HCT116 (cell line): ENCODE data around the gene LHFPL6. TPM values are rescaled to one million over a fixed set of nuclear protein-coding genes. Genes with fewer than 3 reads are reported as not detected.

Experiments
- ATAC-seq: fragments of 200-7000 bp; cut with Tn5 transposase; 2 replicates; pipeline ENCODE4 v1.9.1; 2020; ENCODE audit warnings: mild to moderate bottlenecking, moderate library complexity
- BruUV-seq: library from RNA; stranded (reverse); fragments of 400-500 nt; replicated peaks from 2 replicates; lab custom pipeline; 2021; lab: Mats Ljungman, UMichigan
- CTCF ChIA-PET: fragments of 300-600 bp; sonication (Branson Sonifier 250); formaldehyde crosslinking; loops from one replicate; lab custom pipeline; 2021; ENCODE audit warnings: antibody characterized with exemption; lab: Charles Lee
- POLR2A ChIA-PET: fragments of 300-600, 350-600 bp; sonication (Branson Sonifier 250); formaldehyde crosslinking; loops from one replicate; lab custom pipeline; 2021; ENCODE audit warnings: antibody characterized with exemption; lab: Charles Lee
- RAD21 ChIA-PET, 2 experiments: fragments of 300-600 bp; sonication (Branson Sonifier 250); formaldehyde crosslinking; loops; one replicate each; lab custom pipeline; 2023; ENCODE audit warnings: low total read pairs in 2 of 2; ENCODE audit not compliant: uncharacterized antibody in 2 of 2, unreplicated experiment in 2 of 2, low non-redundant PET in 1 of 2; lab: Charles Lee
- DNase-seq: peaks from one replicate; pipeline ENCODE4 v3.0.0-alpha.2; 2010; ENCODE audit warnings: low read depth, low spot score
- H2AFZ ChIP-seq: fragments of 200-600 bp; shearing (Covaris generic), sonication (generic); 2 replicates; pipeline ENCODE4 v1.6.1; 2017; ENCODE audit warnings: low read depth, mixed run types, mixed read lengths, antibody characterized with exemption, low read length; ENCODE audit not compliant: poor library complexity, severe bottlenecking
- H3K27ac ChIP-seq: 2 replicates; pipeline ENCODE4 v1.5.1; 2012; ENCODE audit warnings: low read depth, low read length
- H3K27me3 ChIP-seq: fragments of 200-600 bp; sonication (generic); 2 replicates; pipeline ENCODE4 v1.6.1; 2016; ENCODE audit warnings: mixed run types, low read length, mixed read lengths; ENCODE audit not compliant: insufficient read depth
- H3K36me3 ChIP-seq, 2 experiments: fragments of 200-500 bp in 1 of 2; fragments of 200-600 bp in 1 of 2; sonication (Bioruptor generic) in 1 of 2; sonication (generic) in 1 of 2; 2 replicates each; pipeline versions ENCODE4 v1.5.1 to v1.6.1; 2014 to 2016; ENCODE audit warnings: low read length in 2 of 2, inconsistent platforms in 1 of 2, mixed read lengths in 1 of 2, mixed run types in 1 of 2; ENCODE audit not compliant: insufficient read depth in 2 of 2, control insufficient read depth in 1 of 2
- H3K4me1 ChIP-seq, 2 experiments: fragments of 200-600 bp in 1 of 2; sonication (generic) in 1 of 2; 2 replicates each; pipeline versions ENCODE4 v1.5.1 to v1.6.1; 2012 to 2017; ENCODE audit warnings: low read length in 2 of 2, inconsistent platforms in 1 of 2, mild to moderate bottlenecking in 1 of 2, mixed read lengths in 1 of 2, mixed run types in 1 of 2, moderate library complexity in 1 of 2; ENCODE audit not compliant: insufficient read depth in 2 of 2, control insufficient read depth in 1 of 2
- H3K4me2 ChIP-seq: fragments of 200-600 bp; sonication (generic); 2 replicates; pipeline ENCODE4 v1.6.1; 2017; ENCODE audit warnings: mixed run types, low read length, mixed read lengths
- H3K4me3 ChIP-seq, 2 experiments: fragments of 200-600 bp in 1 of 2; sonication (generic) in 1 of 2; replicated peaks in 1 of 2; 2 replicates each; pipeline ENCODE4 v1.5.1; 2011 to 2016; ENCODE audit warnings: low read length in 2 of 2, control low read depth in 1 of 2, low read depth in 1 of 2, mild to moderate bottlenecking in 1 of 2, mixed read lengths in 1 of 2, mixed run types in 1 of 2
- H3K79me2 ChIP-seq: fragments of 200-600 bp; sonication (generic); 2 replicates; pipeline ENCODE4 v1.6.1; 2017; ENCODE audit warnings: mild to moderate bottlenecking, mixed run types, low read length, moderate library complexity, mixed read lengths; ENCODE audit not compliant: insufficient read depth
- H3K9ac ChIP-seq: fragments of 200-600 bp; sonication (generic); 2 replicates; pipeline ENCODE4 v1.6.1; 2016; ENCODE audit warnings: low read length, mixed read lengths
- H3K9me2 ChIP-seq: fragments of 200-600 bp; sonication (generic), shearing (Covaris generic); 2 replicates; pipeline ENCODE4 v1.6.1; 2017; ENCODE audit warnings: mixed run types, mild to moderate bottlenecking, moderate library complexity; ENCODE audit not compliant: insufficient read depth
- H3K9me3 ChIP-seq, 2 experiments: fragments of 200-500 bp in 1 of 2; fragments of 200-600 bp in 1 of 2; sonication (Bioruptor generic) in 1 of 2; sonication (generic) in 1 of 2; 2 replicates each; pipeline ENCODE4 v1.6.1; 2014 to 2017; ENCODE audit warnings: low read length in 2 of 2, mixed read lengths in 2 of 2, inconsistent platforms in 1 of 2, low read depth in 1 of 2, mild to moderate bottlenecking in 1 of 2, mixed run types in 1 of 2, moderate library complexity in 1 of 2; ENCODE audit not compliant: control insufficient read depth in 1 of 2, insufficient read depth in 1 of 2
- H4K20me1 ChIP-seq: fragments of 200-600 bp; sonication (generic), shearing (Covaris generic); 2 replicates; pipeline ENCODE4 v1.6.1; 2017; ENCODE audit warnings: mixed run types, mild to moderate bottlenecking, moderate library complexity; ENCODE audit not compliant: insufficient read depth
- ATF3 ChIP-seq: IDR thresholded peaks from 2 replicates; pipeline ENCODE4 v1.6.1; 2012
- CEBPB ChIP-seq: IDR thresholded peaks from 2 replicates; pipeline ENCODE4 v1.6.1; 2012; ENCODE audit warnings: low read depth
- CTCF ChIP-seq, 3 experiments: fragments of 200-600 bp in 1 of 3; sonication (generic) in 1 of 3; IDR thresholded peaks in 2 of 3; conservative IDR thresholded peaks in 1 of 3; 2 replicates each; pipeline ENCODE4 v1.5.1; 2012 to 2017; ENCODE audit warnings: low read depth in 2 of 3, low read length in 2 of 3, antibody characterized with exemption in 1 of 3, borderline replicate concordance in 1 of 3, control low read depth in 1 of 3, mild to moderate bottlenecking in 1 of 3, mixed read lengths in 1 of 3, mixed run types in 1 of 3, moderate library complexity in 1 of 3; ENCODE audit not compliant: insufficient read depth in 1 of 3
- ELF1 ChIP-seq: IDR thresholded peaks from 2 replicates; pipeline ENCODE4 v1.6.1; 2012; ENCODE audit warnings: low read depth, borderline replicate concordance
- EZH2 ChIP-seq: fragments of 200-600 bp; sonication (generic); IDR thresholded peaks from 2 replicates; pipeline ENCODE4 v1.6.1; 2017; ENCODE audit warnings: antibody characterized with exemption, mixed run types
- EZH2phosphoT487 ChIP-seq: fragments of 200-600 bp; IDR thresholded peaks from 2 replicates; pipeline ENCODE4 v1.6.1; 2018; ENCODE audit warnings: antibody characterized with exemption, borderline replicate concordance
- FOSL1 ChIP-seq: IDR thresholded peaks from 2 replicates; pipeline ENCODE4 v1.6.1; 2012; ENCODE audit warnings: low read depth
- JUND ChIP-seq: IDR thresholded peaks from 2 replicates; pipeline ENCODE4 v1.6.1; 2012
- POLR2A ChIP-seq: IDR thresholded peaks from 2 replicates; pipeline ENCODE4 v1.7.0; 2011; ENCODE audit warnings: borderline replicate concordance; ENCODE audit not compliant: insufficient read depth, insufficient read length; ENCODE audit errors: extremely low read depth
- POLR2AphosphoS5 ChIP-seq: IDR thresholded peaks from 2 replicates; pipeline ENCODE4 v1.6.1; 2011; ENCODE audit warnings: mild to moderate bottlenecking, low read depth, low read length, moderate library complexity
- RAD21 ChIP-seq: IDR thresholded peaks from 2 replicates; pipeline ENCODE4 v1.6.1; 2012; ENCODE audit warnings: low read depth, mild to moderate bottlenecking
- REST ChIP-seq: IDR thresholded peaks from 2 replicates; pipeline ENCODE4 v1.6.1; 2012; ENCODE audit warnings: low read depth
- SIN3A ChIP-seq: IDR thresholded peaks from 2 replicates; pipeline ENCODE4 v1.6.1; 2012; ENCODE audit warnings: low read depth
- SP1 ChIP-seq: IDR thresholded peaks from 2 replicates; pipeline ENCODE4 v1.6.1; 2012; ENCODE audit warnings: low read depth
- SRF ChIP-seq: IDR thresholded peaks from 2 replicates; pipeline ENCODE4 v1.6.1; 2012; ENCODE audit warnings: low read depth
- TCF7L2 ChIP-seq: IDR thresholded peaks from 2 replicates; pipeline ENCODE4 v1.7.0; 2011; ENCODE audit warnings: borderline replicate concordance, inconsistent platforms; ENCODE audit not compliant: insufficient read depth, insufficient read length; ENCODE audit errors: extremely low read depth
- YY1 ChIP-seq: IDR thresholded peaks from 2 replicates; pipeline ENCODE4 v1.6.1; 2011; ENCODE audit warnings: low read length, low read depth, moderate library complexity, mild to moderate bottlenecking; ENCODE audit not compliant: insufficient replicate concordance; ENCODE audit errors: extremely low read depth
- ZBTB33 ChIP-seq: IDR thresholded peaks from 2 replicates; pipeline ENCODE4 v1.6.1; 2011; ENCODE audit warnings: mild to moderate bottlenecking, low read length, moderate library complexity; ENCODE audit not compliant: insufficient replicate concordance; ENCODE audit errors: extremely low read depth
- ZFX ChIP-seq: fragments of 450-650 bp; IDR thresholded peaks from 2 replicates; pipeline ENCODE4 v1.6.1; 2017
- ZNF274 ChIP-seq: fragments of 200-500 bp; sonication (Bioruptor generic); IDR thresholded peaks from 2 replicates; pipeline ENCODE4 v1.6.1; 2014; ENCODE audit warnings: mild to moderate bottlenecking, low read depth, low read length, inconsistent platforms
- intact Hi-C: fragments of 100-400 bp; cut with micrococcal nuclease; formaldehyde crosslinking; loops from 2 replicates; pipeline ENCODE4 v1.10.0; 2022
- total RNA-seq: library from RNA; stranded (reverse); gene quantifications from one replicate; pipeline ENCODE4 v1.2.1, GENCODE V29; 2021; ENCODE audit not compliant: unreplicated experiment

The LHFPL6 gene
- total RNA-seq, 1 experiment from 2014 or later, result 0.22 TPM

GRCh38 chr13:39461685-39462266 lies 141.2 kb downstream of the LHFPL6 start:
- TF ChIP-seq JUND (no peak), SIN3A (no peak), YY1 (no peak), CEBPB (no peak), ZFX (no peak), TCF7L2 (no peak), FOSL1 (no peak), REST (no peak), ZNF274 (no peak), SP1 (no peak), POLR2A (no peak), CTCF (IDR thresholded peaks at IDR 0.05 in 2 of 3, conservative IDR thresholded peaks at IDR 0.05 in 1 of 3; ENCODE audit: borderline replicate concordance in 1 of 3, insufficient read depth in 1 of 3, low read depth in 2 of 3, low read length in 2 of 3) (no peak), ZBTB33 (no peak), EZH2 (no peak), EZH2phosphoT487 (no peak), ATF3 (no peak), ELF1 (no peak), RAD21 (no peak), POLR2AphosphoS5 (no peak), SRF (no peak)
- RAD21 ChIA-PET, result no interaction called here
- Histone ChIP-seq H3K4me1 (no peaks in the 10 kb centered on the region), H3K9ac (no peak overlapping the region), H3K79me2 (no peaks in the 10 kb centered on the region), H3K9me2 (no peaks in the 10 kb centered on the region), H4K20me1 (no peaks in the 10 kb centered on the region), H3K9me3 (no peaks in the 10 kb centered on the region), H2AFZ (no peak overlapping the region), H3K36me3 (no peaks in the 10 kb centered on the region), H3K27ac (no peak overlapping the region), H3K4me3 (no peak overlapping the region), H3K27me3 (peaks cover 41% of the 10 kb centered on the region), H3K4me2 (no peak overlapping the region)
- intact Hi-C loops, result no loop called here
- BruUV-seq, result no TSS peak
- DNase-seq, result no peak
- CTCF ChIA-PET, result no interaction called here
- POLR2A ChIA-PET, result no interaction called here
- ATAC-seq, result no peak
